DMS153 (cell line): ENCODE data around the gene PRRG1.
"Not testable (repeated sequence)": the region's sequence is repeated elsewhere in the genome, so short reads cannot be mapped to it uniquely, and the experiment has no call there.

ENCODE experiments used
- DNase-seq: peaks from one replicate; lab custom pipeline; 2025; lab: John Stamatoyannopoulos, UW

PRRG1 gene

DNA sequence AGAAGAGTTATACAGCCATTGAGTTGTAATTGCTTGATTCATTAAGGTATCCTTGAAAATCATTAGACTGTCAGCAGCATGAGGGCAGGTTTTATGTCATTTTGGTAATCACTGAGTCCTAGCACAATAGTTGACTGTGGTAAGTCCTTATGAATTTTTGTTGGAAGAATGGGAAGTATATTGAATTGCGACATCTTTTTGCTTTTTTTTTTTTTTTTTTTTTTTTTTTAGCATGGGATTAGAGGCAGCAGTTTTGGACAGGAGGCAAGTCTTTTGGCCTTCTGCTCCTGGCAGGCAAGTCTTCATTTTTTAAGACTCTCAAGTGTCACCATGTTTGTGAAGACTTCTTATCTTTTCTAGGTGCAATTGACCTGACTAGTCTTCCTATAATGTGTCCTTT lies 29.7 kb downstream of the PRRG1 start:
- no peak for DNase-seq

DNA sequence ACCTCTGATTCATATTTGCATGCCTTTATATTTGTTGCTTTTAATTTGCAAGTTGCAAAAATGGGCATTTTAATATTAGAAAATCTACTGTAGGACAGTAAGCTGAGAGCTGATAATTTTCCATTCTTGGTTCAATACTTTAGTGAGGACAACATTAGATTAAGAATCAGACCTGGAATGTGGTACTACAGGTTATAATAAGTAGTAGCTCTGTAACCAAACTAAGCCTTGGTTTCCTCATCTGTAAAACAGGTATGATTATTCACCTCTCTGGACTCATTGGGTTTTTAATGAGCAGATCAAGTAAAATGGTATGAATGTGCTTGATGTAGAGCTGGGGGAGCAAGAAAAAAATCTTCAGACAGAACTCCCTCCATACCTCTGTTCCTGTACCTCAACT lies 31.1 kb downstream of the PRRG1 start:
- DNase-seq: no peak

DNA sequence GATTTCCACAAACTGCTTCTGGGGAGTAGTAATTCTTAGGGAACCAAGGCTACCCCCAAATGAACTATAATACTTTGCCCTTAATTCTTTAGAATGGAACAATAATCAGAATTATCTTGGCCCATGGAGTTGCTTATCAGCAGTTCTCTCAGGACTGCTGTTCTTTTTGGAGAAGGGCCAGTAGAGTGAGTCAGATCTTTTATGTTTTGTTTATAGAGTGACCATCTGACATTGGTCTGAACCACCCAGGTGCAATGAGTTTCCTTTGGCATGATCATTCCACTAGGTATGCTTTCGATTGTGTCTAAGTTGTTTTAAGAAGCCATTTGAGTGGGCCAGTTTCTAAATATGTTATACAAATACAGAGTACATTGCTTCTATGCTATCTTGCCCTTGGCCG lies 31.8 kb downstream of the PRRG1 start:
- DNase-seq: no peak

- no peak for DNase-seq
Observed at GRCh38 chrX:37383313-37383712, 34.1 kb downstream of the PRRG1 start.

GRCh38 chrX:37388413-37388812 lies 39.2 kb downstream of the PRRG1 start:
- no peak for DNase-seq

GRCh38 chrX:37405956-37406355 lies 56.8 kb downstream of the PRRG1 start:
- DNase-seq: no peak

DNA sequence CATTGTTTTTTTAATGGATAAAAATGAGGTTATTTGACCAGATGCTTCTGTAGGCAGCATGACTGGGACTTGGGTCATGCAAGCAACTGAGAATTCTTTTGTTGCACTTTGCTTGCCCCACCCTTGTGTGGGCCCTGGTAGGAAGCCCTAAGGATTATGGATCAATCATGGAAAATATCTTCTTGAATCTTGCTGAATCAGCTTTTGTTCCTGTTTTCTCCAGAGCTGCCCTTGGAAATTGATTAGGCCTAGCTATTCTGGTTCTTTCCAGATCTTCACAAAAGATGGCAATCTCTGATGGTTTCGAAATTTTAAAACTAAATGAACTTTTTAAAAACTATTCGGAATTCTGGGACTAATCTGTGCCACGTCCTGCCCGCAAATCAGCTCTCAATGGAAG lies 58.6 kb downstream of the PRRG1 start:
- no peak for DNase-seq

GRCh38 chrX:37409278-37409677 lies 60.1 kb downstream of the PRRG1 start:
- no peak for DNase-seq

DNA sequence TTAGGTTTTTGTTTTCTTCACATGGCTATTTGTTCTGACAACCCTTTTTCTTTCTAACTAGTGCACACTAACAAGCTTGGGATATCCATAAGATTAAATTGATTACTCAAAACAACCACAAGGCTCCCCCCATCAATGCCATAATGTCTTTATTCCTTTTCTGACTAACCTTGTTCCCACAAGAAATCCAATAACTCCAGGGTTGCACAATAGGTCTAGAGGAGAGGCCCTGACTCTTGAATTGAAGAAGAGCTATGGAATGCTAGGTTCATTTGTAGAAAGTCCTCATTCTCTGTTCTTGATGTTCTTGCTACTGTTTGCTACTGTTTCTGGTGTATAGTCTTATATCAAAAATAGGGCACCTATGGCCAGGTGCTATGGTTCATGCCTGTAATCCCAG lies 71.0 kb downstream of the PRRG1 start:
- no peak for DNase-seq

GRCh38 chrX:37420756-37421155 lies 71.6 kb downstream of the PRRG1 start:
- DNase-seq: no peak

GRCh38 chrX:37424000-37424429 lies 74.9 kb downstream of the PRRG1 start:
- DNase-seq: no peak

DNA sequence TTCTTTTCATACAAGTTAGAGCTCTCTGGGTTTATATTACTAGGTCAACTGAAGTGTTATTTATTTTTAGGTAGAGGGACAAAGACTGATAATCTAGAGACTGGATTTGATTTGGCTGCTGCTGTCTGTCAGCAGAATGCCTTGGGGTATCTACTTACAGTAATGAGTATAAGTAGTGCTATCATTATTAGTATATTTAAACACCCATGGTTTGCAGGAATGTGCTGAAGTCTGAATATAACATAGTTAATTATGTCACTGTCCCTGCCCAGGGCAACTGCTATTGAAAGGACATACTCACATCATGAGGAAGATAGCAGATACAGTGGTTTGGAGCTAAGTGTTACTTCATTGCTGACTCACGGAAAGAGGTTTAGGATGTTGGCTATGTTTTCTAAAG lies 76.2 kb downstream of the PRRG1 start:
- DNase-seq: no peak

DNA sequence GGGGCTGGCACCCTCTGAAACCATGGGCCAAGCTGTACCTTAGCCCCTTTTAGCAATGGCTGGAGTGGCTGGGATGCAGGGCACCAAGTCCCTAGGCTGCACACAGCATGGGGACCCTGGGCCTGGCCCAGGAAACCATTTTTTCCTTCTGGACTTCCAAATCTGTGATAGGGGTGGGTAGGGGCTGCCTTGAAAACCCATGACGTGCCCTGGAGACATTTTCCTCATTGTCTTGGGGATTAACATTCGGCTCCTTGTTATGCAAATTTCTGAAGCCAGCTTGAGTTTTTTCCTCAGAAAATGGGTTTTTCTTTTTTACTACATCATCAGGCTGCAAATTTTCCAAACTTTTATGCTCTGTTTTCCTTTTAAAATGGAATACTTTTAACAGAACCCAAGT lies 79.8 kb downstream of the PRRG1 start:
- not testable (repeated sequence) for DNase-seq

DNA sequence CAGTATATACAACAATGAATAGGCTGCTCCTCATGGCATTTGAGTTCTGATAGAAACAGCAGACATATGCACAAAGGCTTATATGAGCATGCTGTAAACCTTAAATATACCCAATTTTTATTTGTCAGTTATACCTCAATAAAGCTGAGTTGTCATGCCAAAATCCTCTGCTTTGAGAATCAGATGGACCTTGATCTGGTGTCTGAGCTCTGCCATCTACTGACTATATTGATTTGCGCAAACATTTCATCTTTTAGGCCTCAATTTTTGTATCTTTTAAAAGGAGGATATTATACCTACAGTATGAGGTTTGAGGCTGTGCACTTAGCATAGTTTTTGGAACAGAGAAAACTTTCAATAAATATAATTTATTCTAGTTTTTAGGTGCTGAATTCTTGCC lies 85.2 kb downstream of the PRRG1 start:
- DNase-seq: no peak

- DNase-seq: no peak
Observed at GRCh38 chrX:37437160-37437559, 88.0 kb downstream of the PRRG1 start.

DNA sequence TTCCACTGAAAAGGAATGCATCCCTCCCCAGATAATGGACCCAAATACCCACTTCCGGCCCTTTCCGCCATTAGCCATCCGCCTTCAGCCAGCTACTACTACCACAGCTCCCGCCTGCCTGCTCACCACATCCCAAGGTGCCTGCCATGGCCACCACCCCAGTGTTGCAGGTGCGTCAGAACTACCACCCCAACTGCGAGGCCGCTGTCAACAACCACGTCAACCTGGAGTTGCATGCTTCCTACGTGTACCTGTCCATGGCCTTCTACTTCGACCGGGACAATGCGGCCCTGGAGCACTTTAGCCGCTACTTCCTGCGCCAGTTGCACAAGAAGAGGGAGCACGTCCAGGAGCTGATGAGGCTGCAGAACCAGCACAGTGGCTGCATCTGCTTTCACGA lies 92.2 kb downstream of the PRRG1 start:
- no peak for DNase-seq

GRCh38 chrX:37445182-37445581 lies 96.0 kb downstream of the PRRG1 start:
- no peak for DNase-seq

- DNase-seq: no peak
Observed at GRCh38 chrX:37453821-37454220, 104.7 kb downstream of the PRRG1 start.

GRCh38 chrX:37454537-37455285 lies 105.5 kb downstream of the PRRG1 start:
- no peak for DNase-seq

DNA sequence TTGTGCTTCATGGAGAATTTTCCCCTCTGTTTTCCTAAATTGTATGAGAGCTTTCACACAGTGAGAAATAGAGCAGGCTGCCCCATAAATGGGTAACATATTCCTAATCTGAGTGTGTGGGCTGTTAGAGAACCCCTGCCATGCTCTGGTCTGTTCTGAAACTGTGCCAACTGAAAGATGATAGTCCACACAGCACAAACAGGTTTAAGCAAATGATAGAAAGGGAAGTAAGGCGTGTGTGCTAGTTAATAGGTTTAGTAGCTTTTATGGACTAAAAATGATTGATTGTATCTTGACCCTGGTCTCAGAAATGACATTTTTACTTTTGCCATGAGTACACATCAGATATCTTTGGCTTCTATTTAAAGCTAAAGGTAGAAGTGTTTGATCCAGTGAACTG lies 106.2 kb downstream of the PRRG1 start:
- no peak for DNase-seq

DNA sequence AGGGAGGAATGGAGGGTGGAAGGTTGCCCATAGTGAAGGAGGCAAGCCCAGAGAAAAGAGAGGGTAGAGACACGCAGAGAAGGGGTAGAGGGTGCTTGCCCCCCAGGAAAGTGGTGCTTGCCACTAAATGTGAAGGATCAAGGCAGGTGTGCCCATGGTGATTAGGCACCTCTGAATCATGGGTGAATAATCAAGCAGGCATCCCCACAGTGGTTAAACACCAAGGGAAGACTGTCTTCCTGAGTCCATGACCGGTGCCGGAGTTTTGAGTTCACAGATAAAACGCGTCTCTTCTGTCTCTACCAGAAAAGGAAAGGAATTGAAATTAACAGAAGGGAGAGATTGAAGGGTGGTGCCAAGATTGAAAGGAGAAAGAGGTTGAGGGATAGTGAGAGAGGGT lies 111.1 kb downstream of the PRRG1 start:
- not testable (repeated sequence) for DNase-seq

- no peak for DNase-seq
Observed at GRCh38 chrX:37462346-37462745, 113.2 kb downstream of the PRRG1 start.

DNA sequence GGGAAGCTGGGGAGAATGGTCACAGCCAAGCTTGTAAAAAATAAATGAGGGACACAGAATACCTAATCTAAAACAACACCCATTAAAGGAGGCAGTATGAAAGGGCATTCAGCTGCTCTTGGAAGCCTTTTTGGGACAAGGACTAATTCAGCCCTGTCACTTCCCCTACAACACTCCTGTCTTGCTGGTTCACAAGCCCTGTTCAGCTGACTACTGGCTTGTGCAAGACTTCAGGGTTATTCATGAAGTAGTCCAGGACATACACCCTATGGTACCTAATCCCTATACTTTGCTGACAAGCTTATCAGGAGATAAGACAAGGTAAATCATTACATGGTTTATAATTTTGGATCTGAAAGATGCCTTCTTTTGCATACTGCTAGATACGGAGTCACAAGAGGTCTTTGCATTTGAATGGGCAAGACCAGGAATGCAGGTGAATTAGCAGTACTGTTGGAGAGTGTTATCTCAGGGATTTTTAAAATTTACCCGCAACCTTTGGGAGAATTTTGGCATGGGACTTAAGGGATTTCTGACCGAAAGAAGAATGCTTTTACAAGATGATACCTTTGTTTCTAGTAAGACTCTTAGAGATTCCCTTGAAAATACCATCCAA lies 119.1 kb downstream of the PRRG1 start:
- DNase-seq: no peak

- DNase-seq: no peak
Observed at GRCh38 chrX:37470711-37471110, 121.5 kb downstream of the PRRG1 start.
